HepG2 (cell line): ENCODE data around the gene CCDC175. TPM values are rescaled to one million over a fixed set of nuclear protein-coding genes. Genes with fewer than 3 reads are reported as not detected.

ENCODE experiments used
- ATAC-seq: fragments of 200-7000 bp; cut with Tn5 transposase; 3 replicates; pipeline ENCODE4 v1.9.1; 2020; ENCODE audit warnings: mild to moderate bottlenecking, moderate library complexity
- BruUV-seq: library from RNA; stranded (reverse); fragments of 400-500 nt; replicated peaks from 2 replicates; lab custom pipeline; 2021; lab: Mats Ljungman, UMichigan
- CTCF ChIA-PET: fragments of 300-600 bp; formaldehyde crosslinking; extraction: SDS; loops from one replicate; lab custom pipeline; 2021; ENCODE audit warnings: low total read pairs, inconsistent platforms, low intra/inter-chr PET ratio; lab: Yijun Ruan, JAX
- POLR2A ChIA-PET: fragments of 350-600 bp; sonication (Branson Sonifier 250); formaldehyde crosslinking; loops from one replicate; lab custom pipeline; 2020; ENCODE audit warnings: antibody characterized with exemption, inconsistent platforms; lab: Yijun Ruan, JAX
- DNase-seq: peaks from one replicate; pipeline ENCODE4 v3.0.0-alpha.2; 2015; ENCODE audit warnings: low spot score
- FAIRE-seq: peaks from 3 replicates; lab custom pipeline; 2011; peaks lifted over from hg19 to GRCh38; lab: Jason Lieb, UNC
- H2AFZ ChIP-seq: one replicate; pipeline ENCODE4 v1.6.1; 2011; ENCODE audit warnings: low read length, inconsistent platforms
- H3K27ac ChIP-seq: fragments of 300-600 bp; 3 replicates; pipeline ENCODE4 v1.8.0; 2011; ENCODE audit warnings: mixed run types, mild to moderate bottlenecking, mixed read lengths, low read length, inconsistent platforms; ENCODE audit not compliant: insufficient read depth; ENCODE audit errors: extremely low read length
- H3K27me3 ChIP-seq, 2 experiments: fragments of 200-600 bp in 1 of 2; 2 replicates in 1 of 2; 3 replicates in 1 of 2; pipeline versions ENCODE4 v1.6.0 to v1.8.0; 2011; ENCODE audit warnings: low read length in 2 of 2, mild to moderate bottlenecking in 2 of 2, moderate library complexity in 2 of 2, inconsistent platforms in 1 of 2; ENCODE audit not compliant: insufficient read depth in 2 of 2, control insufficient read depth in 1 of 2
- H3K36me3 ChIP-seq, 2 experiments: fragments of 200-600 bp in 1 of 2; replicated peaks in 1 of 2; 2 replicates in 1 of 2; 3 replicates in 1 of 2; pipeline versions ENCODE4 v1.5.1 to v1.8.0; 2011; ENCODE audit warnings: low read length in 2 of 2, inconsistent platforms in 1 of 2; ENCODE audit not compliant: insufficient read depth in 2 of 2, control insufficient read depth in 1 of 2
- H3K4me1 ChIP-seq: 2 replicates; pipeline ENCODE4 v1.5.1; 2012; ENCODE audit warnings: low read length, inconsistent platforms; ENCODE audit not compliant: insufficient read depth
- H3K4me2 ChIP-seq: 2 replicates; pipeline ENCODE4 v1.6.0; 2011; ENCODE audit warnings: low read depth, low read length, inconsistent platforms
- H3K4me3 ChIP-seq, 3 experiments: fragments of 200-600 bp in 1 of 3; sonication (generic), shearing (Covaris generic) in 1 of 3; replicated peaks in 1 of 3; 2 replicates each; pipeline ENCODE4 v1.5.1; 2011 to 2016; ENCODE audit warnings: low read length in 3 of 3, inconsistent platforms in 2 of 3, low read depth in 2 of 3, mild to moderate bottlenecking in 2 of 3, control low read depth in 1 of 3, mixed read lengths in 1 of 3; ENCODE audit not compliant: insufficient read depth in 1 of 3
- H3K79me2 ChIP-seq: one replicate; pipeline ENCODE4 v1.6.1; 2011; ENCODE audit warnings: low read length, inconsistent platforms; ENCODE audit not compliant: insufficient read depth
- H3K9ac ChIP-seq: 2 replicates; pipeline ENCODE4 v1.6.0; 2011; ENCODE audit warnings: mild to moderate bottlenecking, low read depth, low read length, inconsistent platforms; ENCODE audit not compliant: insufficient read depth
- H3K9me3 ChIP-seq: 2 replicates; pipeline ENCODE4 v1.5.1; 2012; ENCODE audit warnings: mild to moderate bottlenecking, low read length
- H4K20me1 ChIP-seq: 2 replicates; pipeline ENCODE4 v1.6.0; 2011; ENCODE audit warnings: inconsistent platforms, mild to moderate bottlenecking, low read length, moderate library complexity; ENCODE audit not compliant: insufficient read depth
- FLYWCH1 ChIP-seq: sonication (generic); formaldehyde crosslinking; IDR thresholded peaks from 2 replicates; pipeline ENCODE4 v1.8.1; 2023; ENCODE audit warnings: mild to moderate bottlenecking, missing genetic modification reagents
- SMYD3 ChIP-seq: sonication (generic); formaldehyde crosslinking; IDR thresholded peaks from 2 replicates; pipeline ENCODE4 v1.8.1; 2023; ENCODE audit warnings: mild to moderate bottlenecking, missing genetic modification reagents
- STAG1 ChIP-seq: sonication (generic); formaldehyde crosslinking; IDR thresholded peaks from 2 replicates; pipeline ENCODE4 v1.4.0; 2020; ENCODE audit warnings: missing genetic modification reagents
- in situ Hi-C: cut with HindIII; loops from 2 replicates; pipeline ENCODE4 v1.10.0; 2017; ENCODE audit warnings: low pct_unique_long_range_greater_than_20kb; ENCODE audit not compliant: extremely low pct_ligation_motif_present
- intact Hi-C: fragments of 100-400 bp; cut with micrococcal nuclease; formaldehyde crosslinking; loops from one replicate; pipeline ENCODE4 v1.10.0; 2022; ENCODE audit not compliant: unreplicated experiment
- polyA plus RNA-seq, 8 experiments: library from polyadenylated mRNA; depleted of rRNA in 3 of 8; stranded (reverse) in 7 of 8; unstranded in 1 of 8; fragments of >200 nt; fragmentation: Illumina TruSeq in 4 of 8; extraction: Trizol in 4 of 8; gene quantifications; 2 replicates each; pipeline versions ENCODE4 v1.2.1 to v1.2.3, GENCODE V29; 2011 to 2016; ENCODE audit warnings: low read depth in 4 of 8, missing spikeins in 1 of 8, mixed read lengths in 1 of 8; ENCODE audit not compliant: insufficient read depth in 1 of 8
- total RNA-seq, 5 experiments: library from RNA; depleted of rRNA; stranded (reverse); fragments of >200 nt; fragmentation: Illumina TruSeq; extraction: Trizol; gene quantifications; 2 replicates each; pipeline ENCODE4 v1.2.3, GENCODE V29; 2016; ENCODE audit warnings: low read depth in 1 of 5
- TF ChIP-seq, protein P1 (sequence below): sonication (generic); formaldehyde crosslinking; IDR thresholded peaks from 2 replicates; pipeline ENCODE4 v1.5.1; 2020; ENCODE audit warnings: mild to moderate bottlenecking, missing genetic modification reagents, borderline replicate concordance
- TF ChIP-seq, protein P2 (sequence below): sonication (generic); formaldehyde crosslinking; IDR thresholded peaks from 2 replicates; pipeline ENCODE4 v1.5.0; 2020; ENCODE audit warnings: mild to moderate bottlenecking, missing genetic modification reagents, moderate library complexity

The CCDC175 gene
- total and polyA plus RNA-seq, 2 of the 13 experiments (the other 11 are each of a cell fraction or from before 2014, with no cell fraction given), result not detected

- POLR2A ChIA-PET, result no interaction called here
- no peak for DNase-seq
These were observed 6.5 kb downstream of the CCDC175 start for GRCh38 chr14:59570122-59570521.

More at GRCh38 chr14:59570122-59570521, 6.5 kb downstream of the CCDC175 start:
- FAIRE-seq, result no peak
- Histone ChIP-seq H3K27me3 (no peaks in the 10 kb centered on the region), H3K36me3 (no peaks in the 10 kb centered on the region), H3K27ac (no peak overlapping the region), H3K9ac (no peak overlapping the region), H2AFZ (no peak overlapping the region), H3K4me1 (no peaks in the 10 kb centered on the region), H3K4me2 (no peak overlapping the region), H3K79me2 (no peaks in the 10 kb centered on the region), H3K4me3 (no peak overlapping the region), H3K9me3 (no peaks in the 10 kb centered on the region), H4K20me1 (no peaks in the 10 kb centered on the region)
- in situ Hi-C loops, result no loop called here
- ATAC-seq, result peak; percentile 37; the same call in 1 of the 3 replicates
- BruUV-seq, result no TSS peak
- TF ChIP-seq SMYD3 (CRISPR knock-in tag) (no peak), FLYWCH1 (CRISPR knock-in tag) (no peak), STAG1 (CRISPR knock-in tag) (0 out of 2 replicates have a peak, but pooled peaks have one; percentile 7)
- TF ChIP-seq, protein P1, sequence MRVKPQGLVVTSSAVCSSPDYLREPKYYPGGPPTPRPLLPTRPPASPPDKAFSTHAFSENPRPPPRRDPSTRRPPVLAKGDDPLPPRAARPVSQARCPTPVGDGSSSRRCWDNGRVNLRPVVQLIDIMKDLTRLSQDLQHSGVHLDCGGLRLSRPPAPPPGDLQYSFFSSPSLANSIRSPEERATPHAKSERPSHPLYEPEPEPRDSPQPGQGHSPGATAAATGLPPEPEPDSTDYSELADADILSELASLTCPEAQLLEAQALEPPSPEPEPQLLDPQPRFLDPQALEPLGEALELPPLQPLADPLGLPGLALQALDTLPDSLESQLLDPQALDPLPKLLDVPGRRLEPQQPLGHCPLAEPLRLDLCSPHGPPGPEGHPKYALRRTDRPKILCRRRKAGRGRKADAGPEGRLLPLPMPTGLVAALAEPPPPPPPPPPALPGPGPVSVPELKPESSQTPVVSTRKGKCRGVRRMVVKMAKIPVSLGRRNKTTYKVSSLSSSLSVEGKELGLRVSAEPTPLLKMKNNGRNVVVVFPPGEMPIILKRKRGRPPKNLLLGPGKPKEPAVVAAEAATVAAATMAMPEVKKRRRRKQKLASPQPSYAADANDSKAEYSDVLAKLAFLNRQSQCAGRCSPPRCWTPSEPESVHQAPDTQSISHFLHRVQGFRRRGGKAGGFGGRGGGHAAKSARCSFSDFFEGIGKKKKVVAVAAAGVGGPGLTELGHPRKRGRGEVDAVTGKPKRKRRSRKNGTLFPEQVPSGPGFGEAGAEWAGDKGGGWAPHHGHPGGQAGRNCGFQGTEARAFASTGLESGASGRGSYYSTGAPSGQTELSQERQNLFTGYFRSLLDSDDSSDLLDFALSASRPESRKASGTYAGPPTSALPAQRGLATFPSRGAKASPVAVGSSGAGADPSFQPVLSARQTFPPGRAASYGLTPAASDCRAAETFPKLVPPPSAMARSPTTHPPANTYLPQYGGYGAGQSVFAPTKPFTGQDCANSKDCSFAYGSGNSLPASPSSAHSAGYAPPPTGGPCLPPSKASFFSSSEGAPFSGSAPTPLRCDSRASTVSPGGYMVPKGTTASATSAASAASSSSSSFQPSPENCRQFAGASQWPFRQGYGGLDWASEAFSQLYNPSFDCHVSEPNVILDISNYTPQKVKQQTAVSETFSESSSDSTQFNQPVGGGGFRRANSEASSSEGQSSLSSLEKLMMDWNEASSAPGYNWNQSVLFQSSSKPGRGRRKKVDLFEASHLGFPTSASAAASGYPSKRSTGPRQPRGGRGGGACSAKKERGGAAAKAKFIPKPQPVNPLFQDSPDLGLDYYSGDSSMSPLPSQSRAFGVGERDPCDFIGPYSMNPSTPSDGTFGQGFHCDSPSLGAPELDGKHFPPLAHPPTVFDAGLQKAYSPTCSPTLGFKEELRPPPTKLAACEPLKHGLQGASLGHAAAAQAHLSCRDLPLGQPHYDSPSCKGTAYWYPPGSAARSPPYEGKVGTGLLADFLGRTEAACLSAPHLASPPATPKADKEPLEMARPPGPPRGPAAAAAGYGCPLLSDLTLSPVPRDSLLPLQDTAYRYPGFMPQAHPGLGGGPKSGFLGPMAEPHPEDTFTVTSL (CRISPR knock-in tag), result no peak
- TF ChIP-seq, protein P2, sequence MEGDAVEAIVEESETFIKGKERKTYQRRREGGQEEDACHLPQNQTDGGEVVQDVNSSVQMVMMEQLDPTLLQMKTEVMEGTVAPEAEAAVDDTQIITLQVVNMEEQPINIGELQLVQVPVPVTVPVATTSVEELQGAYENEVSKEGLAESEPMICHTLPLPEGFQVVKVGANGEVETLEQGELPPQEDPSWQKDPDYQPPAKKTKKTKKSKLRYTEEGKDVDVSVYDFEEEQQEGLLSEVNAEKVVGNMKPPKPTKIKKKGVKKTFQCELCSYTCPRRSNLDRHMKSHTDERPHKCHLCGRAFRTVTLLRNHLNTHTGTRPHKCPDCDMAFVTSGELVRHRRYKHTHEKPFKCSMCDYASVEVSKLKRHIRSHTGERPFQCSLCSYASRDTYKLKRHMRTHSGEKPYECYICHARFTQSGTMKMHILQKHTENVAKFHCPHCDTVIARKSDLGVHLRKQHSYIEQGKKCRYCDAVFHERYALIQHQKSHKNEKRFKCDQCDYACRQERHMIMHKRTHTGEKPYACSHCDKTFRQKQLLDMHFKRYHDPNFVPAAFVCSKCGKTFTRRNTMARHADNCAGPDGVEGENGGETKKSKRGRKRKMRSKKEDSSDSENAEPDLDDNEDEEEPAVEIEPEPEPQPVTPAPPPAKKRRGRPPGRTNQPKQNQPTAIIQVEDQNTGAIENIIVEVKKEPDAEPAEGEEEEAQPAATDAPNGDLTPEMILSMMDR, result 0 out of 2 replicates have a peak, but pooled peaks have one; percentile 10
- CTCF ChIA-PET, result no interaction called here
- intact Hi-C loops, result no loop called here
